SK-N-SH (cell line): ENCODE results near the gene TRAF1.

Source experiments
- SIN3A ChIP-seq: IDR thresholded peaks from 2 replicates; pipeline ENCODE4 v1.6.1; 2012; ENCODE audit warnings: low read depth, mild to moderate bottlenecking, low read length, moderate library complexity, borderline replicate concordance
- TF ChIP-seq, protein P1 (sequence below): IDR thresholded peaks from 2 replicates; pipeline ENCODE4 v1.4.0; 2012; ENCODE audit warnings: low read depth, borderline replicate concordance
- TF ChIP-seq, protein P2 (sequence below): fragments of 200-600 bp; sonication (generic); IDR thresholded peaks from 2 replicates; pipeline ENCODE4 v1.6.1; 2017; ENCODE audit warnings: antibody characterized with exemption, mild to moderate bottlenecking, moderate library complexity

DNA sequence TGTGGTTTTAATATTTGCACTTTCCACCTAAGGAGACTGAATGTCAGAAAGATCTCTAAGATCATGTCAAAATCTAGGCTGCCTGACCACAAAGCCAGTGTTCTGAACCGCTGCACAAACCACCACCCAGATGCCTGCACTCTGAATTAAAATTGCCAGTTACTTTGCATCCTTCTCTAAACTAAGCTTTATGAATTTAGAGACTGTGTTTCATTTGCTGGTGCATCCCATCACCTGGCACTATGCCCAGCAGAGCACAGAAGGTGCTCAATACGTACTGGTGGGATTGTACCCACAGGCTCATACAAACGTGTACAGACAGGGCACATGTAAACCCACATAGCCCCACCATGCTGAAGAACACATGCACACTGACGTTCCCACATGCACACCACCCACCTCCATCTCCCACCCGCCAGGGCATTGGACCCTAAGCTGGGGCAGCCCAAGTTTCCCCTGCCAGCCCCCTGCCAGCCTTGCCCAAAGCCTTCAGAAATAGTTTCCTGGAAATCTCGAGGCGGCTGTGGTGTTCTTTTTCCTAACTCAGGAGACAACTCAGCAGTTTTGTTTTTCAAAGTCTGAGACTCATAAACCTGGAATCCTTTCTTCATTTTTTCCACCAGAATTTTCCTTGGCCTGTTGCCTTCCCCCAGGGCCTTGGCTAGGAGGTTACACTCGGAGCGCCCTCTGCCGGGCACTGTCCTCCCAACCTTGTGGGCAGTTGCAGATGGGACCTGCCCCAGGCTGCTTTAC, 9.6 kb upstream of the TRAF1 start:
- TF ChIP-seq, protein P1, sequence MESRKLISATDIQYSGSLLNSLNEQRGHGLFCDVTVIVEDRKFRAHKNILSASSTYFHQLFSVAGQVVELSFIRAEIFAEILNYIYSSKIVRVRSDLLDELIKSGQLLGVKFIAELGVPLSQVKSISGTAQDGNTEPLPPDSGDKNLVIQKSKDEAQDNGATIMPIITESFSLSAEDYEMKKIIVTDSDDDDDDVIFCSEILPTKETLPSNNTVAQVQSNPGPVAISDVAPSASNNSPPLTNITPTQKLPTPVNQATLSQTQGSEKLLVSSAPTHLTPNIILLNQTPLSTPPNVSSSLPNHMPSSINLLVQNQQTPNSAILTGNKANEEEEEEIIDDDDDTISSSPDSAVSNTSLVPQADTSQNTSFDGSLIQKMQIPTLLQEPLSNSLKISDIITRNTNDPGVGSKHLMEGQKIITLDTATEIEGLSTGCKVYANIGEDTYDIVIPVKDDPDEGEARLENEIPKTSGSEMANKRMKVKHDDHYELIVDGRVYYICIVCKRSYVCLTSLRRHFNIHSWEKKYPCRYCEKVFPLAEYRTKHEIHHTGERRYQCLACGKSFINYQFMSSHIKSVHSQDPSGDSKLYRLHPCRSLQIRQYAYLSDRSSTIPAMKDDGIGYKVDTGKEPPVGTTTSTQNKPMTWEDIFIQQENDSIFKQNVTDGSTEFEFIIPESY = no peak
- TF ChIP-seq, protein P2, sequence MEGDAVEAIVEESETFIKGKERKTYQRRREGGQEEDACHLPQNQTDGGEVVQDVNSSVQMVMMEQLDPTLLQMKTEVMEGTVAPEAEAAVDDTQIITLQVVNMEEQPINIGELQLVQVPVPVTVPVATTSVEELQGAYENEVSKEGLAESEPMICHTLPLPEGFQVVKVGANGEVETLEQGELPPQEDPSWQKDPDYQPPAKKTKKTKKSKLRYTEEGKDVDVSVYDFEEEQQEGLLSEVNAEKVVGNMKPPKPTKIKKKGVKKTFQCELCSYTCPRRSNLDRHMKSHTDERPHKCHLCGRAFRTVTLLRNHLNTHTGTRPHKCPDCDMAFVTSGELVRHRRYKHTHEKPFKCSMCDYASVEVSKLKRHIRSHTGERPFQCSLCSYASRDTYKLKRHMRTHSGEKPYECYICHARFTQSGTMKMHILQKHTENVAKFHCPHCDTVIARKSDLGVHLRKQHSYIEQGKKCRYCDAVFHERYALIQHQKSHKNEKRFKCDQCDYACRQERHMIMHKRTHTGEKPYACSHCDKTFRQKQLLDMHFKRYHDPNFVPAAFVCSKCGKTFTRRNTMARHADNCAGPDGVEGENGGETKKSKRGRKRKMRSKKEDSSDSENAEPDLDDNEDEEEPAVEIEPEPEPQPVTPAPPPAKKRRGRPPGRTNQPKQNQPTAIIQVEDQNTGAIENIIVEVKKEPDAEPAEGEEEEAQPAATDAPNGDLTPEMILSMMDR = peak; percentile 98
- peak; percentile 57; the same call in 1 of the 2 replicates for TF ChIP-seq SIN3A
